ENCODE data around the gene C9orf152. TPM values are rescaled to one million over a fixed set of nuclear protein-coding genes. Genes with fewer than 3 reads are reported as not detected.

C9orf152 gene
- total and polyA plus RNA-seq, 4 donors: 0.08 to 0.29 (median 0.20) TPM; not detected in 1

DNA sequence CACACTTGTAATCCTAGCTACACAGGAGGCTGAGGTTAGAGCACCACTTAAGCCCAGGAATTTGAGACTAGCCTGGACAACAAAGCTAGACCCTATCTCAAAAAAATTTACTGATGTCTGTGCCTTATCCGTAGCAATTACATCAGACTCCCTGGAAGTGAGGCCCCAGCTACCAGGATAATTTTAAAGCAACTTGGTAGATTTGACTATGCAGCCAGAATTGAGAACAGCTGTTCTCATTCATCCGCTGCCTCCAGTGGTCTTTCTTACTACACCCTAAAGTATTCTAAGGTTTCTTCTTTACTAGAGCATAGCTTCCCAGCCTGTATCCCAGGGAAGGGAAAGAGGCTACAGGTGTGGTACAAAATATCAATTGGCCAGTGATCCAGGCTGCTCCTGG, 20.4 kb upstream of the C9orf152 start:
- WGBS: 93% methylated on average over 2 of the region's 2 CpGs

GRCh38 chr9:110224583-110224982, 16.6 kb upstream of the C9orf152 start:
- Histone ChIP-seq H3K4me1 (ENCODE audit: control insufficient read depth in 4 of 4, insufficient read depth in 4 of 4, low read length in 3 of 4) (peaks cover 5 to 14% (median 13%) of the 10 kb centered on the region in 4 donors), H3K27ac (ENCODE audit: low read depth in 1 of 2, low read length in 2 of 2) (no peak overlapping the region), H3K4me3 (ENCODE audit: low read depth in 1 of 3, low read length in 3 of 3) (no peak overlapping the region), H3K36me3 (ENCODE audit: control insufficient read depth in 4 of 4, insufficient read depth in 3 of 4, low read depth in 1 of 4, low read length in 3 of 4) (no peaks in the 10 kb centered on the region), H3K9ac (ENCODE audit: low read depth in 1 of 2, low read length in 2 of 2) (no peak overlapping the region), H3K27me3 (ENCODE audit: control insufficient read depth in 4 of 4, insufficient read depth in 4 of 4, low read length in 3 of 4) (no peaks in the 10 kb centered on the region), H3K9me3 (ENCODE audit: control insufficient read depth in 4 of 4, low read length in 3 of 4) (no peaks in the 10 kb centered on the region)
- 97% methylated on average over 3 of the region's 3 CpGs for WGBS
- TF ChIP-seq YY1 (IDR thresholded peaks at IDR 0.05) (no peak), GABPA (IDR thresholded peaks at IDR 0.05 in 1 of 2, conservative IDR thresholded peaks at IDR 0.05 in 1 of 2) (no peak), HNF4A (conservative IDR thresholded peaks at IDR 0.05) (no peak), EGR1 (IDR thresholded peaks at IDR 0.05; ENCODE audit: low read depth in 2 of 2) (no peak), TAF1 (conservative IDR thresholded peaks at IDR 0.05) (no peak), SP1 (IDR thresholded peaks at IDR 0.05) (no peak), ZBTB33 (IDR thresholded peaks at IDR 0.05) (no peak), FOXA1 (IDR thresholded peaks at IDR 0.05) (no peak), RAD21 (IDR thresholded peaks at IDR 0.05) (no peak), JUND (IDR thresholded peaks at IDR 0.05) (no peak)
- TF ChIP-seq, protein P1, sequence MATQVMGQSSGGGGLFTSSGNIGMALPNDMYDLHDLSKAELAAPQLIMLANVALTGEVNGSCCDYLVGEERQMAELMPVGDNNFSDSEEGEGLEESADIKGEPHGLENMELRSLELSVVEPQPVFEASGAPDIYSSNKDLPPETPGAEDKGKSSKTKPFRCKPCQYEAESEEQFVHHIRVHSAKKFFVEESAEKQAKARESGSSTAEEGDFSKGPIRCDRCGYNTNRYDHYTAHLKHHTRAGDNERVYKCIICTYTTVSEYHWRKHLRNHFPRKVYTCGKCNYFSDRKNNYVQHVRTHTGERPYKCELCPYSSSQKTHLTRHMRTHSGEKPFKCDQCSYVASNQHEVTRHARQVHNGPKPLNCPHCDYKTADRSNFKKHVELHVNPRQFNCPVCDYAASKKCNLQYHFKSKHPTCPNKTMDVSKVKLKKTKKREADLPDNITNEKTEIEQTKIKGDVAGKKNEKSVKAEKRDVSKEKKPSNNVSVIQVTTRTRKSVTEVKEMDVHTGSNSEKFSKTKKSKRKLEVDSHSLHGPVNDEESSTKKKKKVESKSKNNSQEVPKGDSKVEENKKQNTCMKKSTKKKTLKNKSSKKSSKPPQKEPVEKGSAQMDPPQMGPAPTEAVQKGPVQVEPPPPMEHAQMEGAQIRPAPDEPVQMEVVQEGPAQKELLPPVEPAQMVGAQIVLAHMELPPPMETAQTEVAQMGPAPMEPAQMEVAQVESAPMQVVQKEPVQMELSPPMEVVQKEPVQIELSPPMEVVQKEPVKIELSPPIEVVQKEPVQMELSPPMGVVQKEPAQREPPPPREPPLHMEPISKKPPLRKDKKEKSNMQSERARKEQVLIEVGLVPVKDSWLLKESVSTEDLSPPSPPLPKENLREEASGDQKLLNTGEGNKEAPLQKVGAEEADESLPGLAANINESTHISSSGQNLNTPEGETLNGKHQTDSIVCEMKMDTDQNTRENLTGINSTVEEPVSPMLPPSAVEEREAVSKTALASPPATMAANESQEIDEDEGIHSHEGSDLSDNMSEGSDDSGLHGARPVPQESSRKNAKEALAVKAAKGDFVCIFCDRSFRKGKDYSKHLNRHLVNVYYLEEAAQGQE (IDR thresholded peaks at IDR 0.05): no peak
- TF ChIP-seq, protein P2, sequence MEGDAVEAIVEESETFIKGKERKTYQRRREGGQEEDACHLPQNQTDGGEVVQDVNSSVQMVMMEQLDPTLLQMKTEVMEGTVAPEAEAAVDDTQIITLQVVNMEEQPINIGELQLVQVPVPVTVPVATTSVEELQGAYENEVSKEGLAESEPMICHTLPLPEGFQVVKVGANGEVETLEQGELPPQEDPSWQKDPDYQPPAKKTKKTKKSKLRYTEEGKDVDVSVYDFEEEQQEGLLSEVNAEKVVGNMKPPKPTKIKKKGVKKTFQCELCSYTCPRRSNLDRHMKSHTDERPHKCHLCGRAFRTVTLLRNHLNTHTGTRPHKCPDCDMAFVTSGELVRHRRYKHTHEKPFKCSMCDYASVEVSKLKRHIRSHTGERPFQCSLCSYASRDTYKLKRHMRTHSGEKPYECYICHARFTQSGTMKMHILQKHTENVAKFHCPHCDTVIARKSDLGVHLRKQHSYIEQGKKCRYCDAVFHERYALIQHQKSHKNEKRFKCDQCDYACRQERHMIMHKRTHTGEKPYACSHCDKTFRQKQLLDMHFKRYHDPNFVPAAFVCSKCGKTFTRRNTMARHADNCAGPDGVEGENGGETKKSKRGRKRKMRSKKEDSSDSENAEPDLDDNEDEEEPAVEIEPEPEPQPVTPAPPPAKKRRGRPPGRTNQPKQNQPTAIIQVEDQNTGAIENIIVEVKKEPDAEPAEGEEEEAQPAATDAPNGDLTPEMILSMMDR (IDR thresholded peaks at IDR 0.05; ENCODE audit: low read depth, low read length, missing input control): no peak
- no peak for DNase-seq (ENCODE audit: low spot score)

More for the DNA sequence above, 20.4 kb upstream of the C9orf152 start:
- Histone ChIP-seq H3K4me1 (ENCODE audit: control insufficient read depth in 4 of 4, insufficient read depth in 4 of 4, low read length in 3 of 4) (no peaks in the 10 kb centered on the region), H3K27me3 (ENCODE audit: control insufficient read depth in 4 of 4, insufficient read depth in 4 of 4, low read length in 3 of 4) (no peaks in the 10 kb centered on the region), H3K4me3 (ENCODE audit: low read depth in 1 of 3, low read length in 3 of 3) (no peak overlapping the region), H3K9me3 (ENCODE audit: control insufficient read depth in 4 of 4, low read length in 3 of 4) (no peaks in the 10 kb centered on the region), H3K9ac (ENCODE audit: low read depth in 1 of 2, low read length in 2 of 2) (no peak overlapping the region), H3K27ac (ENCODE audit: low read depth in 1 of 2, low read length in 2 of 2) (no peak overlapping the region), H3K36me3 (ENCODE audit: control insufficient read depth in 4 of 4, insufficient read depth in 3 of 4, low read depth in 1 of 4, low read length in 3 of 4) (no peaks in the 10 kb centered on the region)
- TF ChIP-seq YY1 (IDR thresholded peaks at IDR 0.05) (no peak), HNF4A (conservative IDR thresholded peaks at IDR 0.05) (no peak)
- no peak for DNase-seq (ENCODE audit: low spot score)
